Measurements from ENCODE around the gene PTPRM.

The PTPRM gene

GRCh38 chr18:7669361-7669760 is 102.2 kb downstream of the PTPRM start:
- TF ChIP-seq CTCF (IDR thresholded peaks at IDR 0.05): no peak
- H3K9me3 ChIP-seq: no peaks in the 10 kb centered on the region
- H3K27me3 ChIP-seq: no peaks in the 10 kb centered on the region
- H3K4me3 ChIP-seq (ENCODE audit: low read depth in 1 of 2, low read length in 1 of 2): no peak overlapping the region
- no peaks in the 10 kb centered on the region for H3K4me1 ChIP-seq (ENCODE audit: control insufficient read depth in 1 of 2, insufficient read depth in 1 of 2, low read depth in 1 of 2, low read length in 1 of 2)
- no peak overlapping the region for H3K27ac ChIP-seq
- no peaks in the 10 kb centered on the region for H3K36me3 ChIP-seq

DNA sequence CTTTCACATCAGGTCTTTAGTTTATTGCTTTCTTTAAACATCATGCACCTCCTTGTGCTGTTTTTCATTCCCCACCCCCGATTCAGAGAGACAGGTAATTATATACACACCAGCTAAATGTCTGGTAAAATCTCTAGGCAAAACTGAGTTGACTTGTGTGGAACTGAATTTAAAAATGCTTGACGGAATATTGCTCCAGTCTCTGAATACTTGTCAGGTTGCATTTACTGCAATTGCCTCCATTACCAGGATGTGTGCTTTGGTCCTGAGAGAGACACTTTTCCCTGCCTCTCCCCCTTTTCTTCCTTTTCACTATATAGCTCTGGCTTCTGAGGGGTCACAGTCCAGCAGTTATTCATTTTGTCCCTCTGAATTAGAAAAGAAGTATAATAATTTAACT is 104.0 kb downstream of the PTPRM start:
- Histone ChIP-seq H3K9me3 (no peaks in the 10 kb centered on the region), H3K4me1 (ENCODE audit: control insufficient read depth in 1 of 2, insufficient read depth in 1 of 2, low read depth in 1 of 2, low read length in 1 of 2) (no peaks in the 10 kb centered on the region), H3K36me3 (no peaks in the 10 kb centered on the region), H3K27ac (no peak overlapping the region), H3K4me3 (ENCODE audit: low read depth in 1 of 2, low read length in 1 of 2) (no peak overlapping the region), H3K27me3 (no peaks in the 10 kb centered on the region)
- no peak for TF ChIP-seq CTCF (IDR thresholded peaks at IDR 0.05)

GRCh38 chr18:7676253-7676873 is 109.2 kb downstream of the PTPRM start:
- Histone ChIP-seq H3K27ac (no peak overlapping the region), H3K4me3 (ENCODE audit: low read depth in 1 of 2, low read length in 1 of 2) (no peak overlapping the region), H3K27me3 (no peaks in the 10 kb centered on the region), H3K4me1 (ENCODE audit: control insufficient read depth in 1 of 2, insufficient read depth in 1 of 2, low read depth in 1 of 2, low read length in 1 of 2) (no peaks in the 10 kb centered on the region), H3K9me3 (no peaks in the 10 kb centered on the region), H3K36me3 (no peaks in the 10 kb centered on the region)
- TF ChIP-seq CTCF (IDR thresholded peaks at IDR 0.05): no peak

DNA sequence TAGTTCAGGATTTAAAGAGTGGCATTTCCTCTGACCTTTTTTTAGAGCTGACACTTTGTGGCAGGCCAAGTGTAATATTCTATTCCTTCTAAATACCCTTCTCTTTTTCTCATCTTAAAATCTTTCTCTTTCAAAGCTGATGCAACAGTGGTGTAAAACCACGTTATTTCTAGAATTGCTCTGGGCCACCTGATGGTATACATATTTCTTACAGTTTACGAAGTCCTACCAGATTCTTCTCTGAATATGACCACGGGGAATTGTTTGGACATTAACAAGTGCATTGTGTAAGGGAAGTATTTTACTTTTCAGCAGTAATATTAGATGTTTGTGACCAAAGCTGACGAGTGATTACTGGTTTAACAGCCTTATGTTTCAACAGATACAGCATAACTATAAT is 109.9 kb downstream of the PTPRM start:
- Histone ChIP-seq H3K36me3 (no peaks in the 10 kb centered on the region), H3K27ac (no peak overlapping the region), H3K27me3 (no peaks in the 10 kb centered on the region), H3K9me3 (no peaks in the 10 kb centered on the region), H3K4me3 (ENCODE audit: low read depth in 1 of 2, low read length in 1 of 2) (no peak overlapping the region), H3K4me1 (ENCODE audit: control insufficient read depth in 1 of 2, insufficient read depth in 1 of 2, low read depth in 1 of 2, low read length in 1 of 2) (no peaks in the 10 kb centered on the region)
- TF ChIP-seq CTCF (IDR thresholded peaks at IDR 0.05): no peak

GRCh38 chr18:7677424-7677823 is 110.3 kb downstream of the PTPRM start:
- no peaks in the 10 kb centered on the region for H3K9me3 ChIP-seq
- no peak overlapping the region for H3K4me3 ChIP-seq (ENCODE audit: low read depth in 1 of 2, low read length in 1 of 2)
- no peaks in the 10 kb centered on the region for H3K4me1 ChIP-seq (ENCODE audit: control insufficient read depth in 1 of 2, insufficient read depth in 1 of 2, low read depth in 1 of 2, low read length in 1 of 2)
- no peak overlapping the region for H3K27ac ChIP-seq
- no peak for TF ChIP-seq CTCF (IDR thresholded peaks at IDR 0.05)
- H3K36me3 ChIP-seq: no peaks in the 10 kb centered on the region
- H3K27me3 ChIP-seq: no peaks in the 10 kb centered on the region

GRCh38 chr18:7678389-7678788 is 111.3 kb downstream of the PTPRM start:
- no peak overlapping the region for H3K27ac ChIP-seq

More at GRCh38 chr18:7678389-7678788, 111.3 kb downstream of the PTPRM start:
- Histone ChIP-seq H3K4me3 (ENCODE audit: low read depth in 1 of 2, low read length in 1 of 2) (no peak overlapping the region), H3K27me3 (no peaks in the 10 kb centered on the region), H3K4me1 (ENCODE audit: control insufficient read depth in 1 of 2, insufficient read depth in 1 of 2, low read depth in 1 of 2, low read length in 1 of 2) (no peaks in the 10 kb centered on the region), H3K36me3 (no peaks in the 10 kb centered on the region), H3K9me3 (no peaks in the 10 kb centered on the region)
- TF ChIP-seq CTCF (IDR thresholded peaks at IDR 0.05): no peak

Data from neutrophil (primary cell).